Neutrophil (primary cell): ENCODE data around the gene CLSTN2.

ENCODE experiments used
- H3K27ac ChIP-seq: fragments of 200-600 bp; sonication (generic); 2 replicates; pipeline ENCODE4 v1.5.1; 2016; ENCODE audit warnings: mild to moderate bottlenecking, moderate library complexity
- H3K27me3 ChIP-seq: fragments of 200-600 bp; sonication (generic); 2 replicates; pipeline ENCODE4 v1.6.0; 2016; ENCODE audit warnings: mild to moderate bottlenecking
- H3K36me3 ChIP-seq: fragments of 200-600 bp; sonication (generic); 2 replicates; pipeline ENCODE4 v1.5.1; 2017
- H3K4me1 ChIP-seq, 2 experiments: fragments of 200-600 bp in 1 of 2; sonication (generic) in 1 of 2; 1 replicate in 1 of 2; 2 replicates in 1 of 2; pipeline versions ENCODE4 v1.5.1 to v1.6.1; 2013 to 2016; ENCODE audit warnings: low read depth in 1 of 2, low read length in 1 of 2, mild to moderate bottlenecking in 1 of 2, moderate library complexity in 1 of 2; ENCODE audit not compliant: control insufficient read depth in 1 of 2, insufficient read depth in 1 of 2
- H3K4me3 ChIP-seq, 2 experiments: fragments of 200-600 bp in 1 of 2; sonication (generic) in 1 of 2; 1 replicate in 1 of 2; 2 replicates in 1 of 2; pipeline ENCODE4 v1.5.1; 2013 to 2016; ENCODE audit warnings: low read depth in 1 of 2, low read length in 1 of 2, mild to moderate bottlenecking in 1 of 2, moderate library complexity in 1 of 2
- H3K9me3 ChIP-seq: fragments of 200-600 bp; sonication (generic); 2 replicates; pipeline ENCODE4 v1.5.1; 2016
- TF ChIP-seq, protein P1 (sequence below): fragments of 200-600 bp; sonication (generic); IDR thresholded peaks from 2 replicates; pipeline ENCODE4 v1.5.1; 2016; ENCODE audit warnings: antibody characterized with exemption

The CLSTN2 gene

GRCh38 chr3:140499114-140499757, 564.3 kb downstream of the CLSTN2 start:
- Histone ChIP-seq H3K27ac (no peak overlapping the region), H3K4me1 (no peaks in the 10 kb centered on the region)
- TF ChIP-seq, protein P1, sequence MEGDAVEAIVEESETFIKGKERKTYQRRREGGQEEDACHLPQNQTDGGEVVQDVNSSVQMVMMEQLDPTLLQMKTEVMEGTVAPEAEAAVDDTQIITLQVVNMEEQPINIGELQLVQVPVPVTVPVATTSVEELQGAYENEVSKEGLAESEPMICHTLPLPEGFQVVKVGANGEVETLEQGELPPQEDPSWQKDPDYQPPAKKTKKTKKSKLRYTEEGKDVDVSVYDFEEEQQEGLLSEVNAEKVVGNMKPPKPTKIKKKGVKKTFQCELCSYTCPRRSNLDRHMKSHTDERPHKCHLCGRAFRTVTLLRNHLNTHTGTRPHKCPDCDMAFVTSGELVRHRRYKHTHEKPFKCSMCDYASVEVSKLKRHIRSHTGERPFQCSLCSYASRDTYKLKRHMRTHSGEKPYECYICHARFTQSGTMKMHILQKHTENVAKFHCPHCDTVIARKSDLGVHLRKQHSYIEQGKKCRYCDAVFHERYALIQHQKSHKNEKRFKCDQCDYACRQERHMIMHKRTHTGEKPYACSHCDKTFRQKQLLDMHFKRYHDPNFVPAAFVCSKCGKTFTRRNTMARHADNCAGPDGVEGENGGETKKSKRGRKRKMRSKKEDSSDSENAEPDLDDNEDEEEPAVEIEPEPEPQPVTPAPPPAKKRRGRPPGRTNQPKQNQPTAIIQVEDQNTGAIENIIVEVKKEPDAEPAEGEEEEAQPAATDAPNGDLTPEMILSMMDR, result no peak

GRCh38 chr3:140500473-140500872, 565.5 kb downstream of the CLSTN2 start:
- TF ChIP-seq, protein P1, result no peak
- H3K4me1 ChIP-seq, result no peaks in the 10 kb centered on the region
- no peaks in the 10 kb centered on the region for H3K36me3 ChIP-seq
- no peak overlapping the region for H3K4me3 ChIP-seq
- no peaks in the 10 kb centered on the region for H3K9me3 ChIP-seq
- H3K27me3 ChIP-seq, result no peaks in the 10 kb centered on the region
- H3K27ac ChIP-seq, result no peak overlapping the region

More at GRCh38 chr3:140499114-140499757, 564.3 kb downstream of the CLSTN2 start:
- Histone ChIP-seq H3K9me3 (no peaks in the 10 kb centered on the region), H3K36me3 (no peaks in the 10 kb centered on the region), H3K4me3 (no peak overlapping the region), H3K27me3 (no peaks in the 10 kb centered on the region)

- no peak overlapping the region for H3K4me3 ChIP-seq
- TF ChIP-seq, protein P1, result no peak
- no peaks in the 10 kb centered on the region for H3K9me3 ChIP-seq
- H3K27ac ChIP-seq, result no peak overlapping the region
- H3K36me3 ChIP-seq, result no peaks in the 10 kb centered on the region
- H3K27me3 ChIP-seq, result no peaks in the 10 kb centered on the region
- no peaks in the 10 kb centered on the region for H3K4me1 ChIP-seq
Measured at GRCh38 chr3:140501061-140501769, 566.2 kb downstream of the CLSTN2 start.

DNA sequence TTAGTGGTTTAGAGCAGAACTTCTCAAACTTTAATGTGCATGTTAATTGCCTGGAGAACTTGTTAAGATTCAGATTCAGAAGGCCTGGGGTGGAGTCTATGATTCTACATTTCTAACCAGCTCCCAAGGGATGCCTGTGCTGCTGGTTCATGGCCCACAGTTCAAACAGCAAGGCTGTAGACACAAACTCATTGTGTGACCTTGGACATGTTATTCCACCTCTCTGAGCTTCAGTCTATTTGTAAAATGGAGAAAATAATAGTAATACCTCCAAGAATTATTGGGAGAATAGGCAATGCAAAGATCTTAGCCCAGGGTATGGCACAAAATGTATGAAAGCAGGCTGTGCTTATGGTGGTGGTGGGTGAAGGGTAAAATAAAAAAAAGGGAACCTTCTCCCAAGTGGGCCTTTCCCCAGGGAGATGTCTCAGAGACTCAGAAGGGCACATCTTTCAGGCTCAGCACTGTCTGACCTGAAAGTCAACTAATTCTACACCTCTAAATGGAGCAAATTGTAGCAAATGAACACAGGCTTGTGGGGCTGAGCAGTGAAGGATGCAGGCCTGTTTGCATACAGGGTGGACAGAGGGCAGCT, 566.9 kb downstream of the CLSTN2 start:
- H3K4me1 ChIP-seq, result no peaks in the 10 kb centered on the region
- TF ChIP-seq, protein P1, result no peak
- H3K27me3 ChIP-seq, result no peaks in the 10 kb centered on the region
- no peaks in the 10 kb centered on the region for H3K9me3 ChIP-seq
- no peak overlapping the region for H3K27ac ChIP-seq
- no peak overlapping the region for H3K4me3 ChIP-seq
- H3K36me3 ChIP-seq, result no peaks in the 10 kb centered on the region

- TF ChIP-seq, protein P1, result no peak
- no peak overlapping the region for H3K4me3 ChIP-seq
- peaks cover 11% of the 10 kb centered on the region for H3K27me3 ChIP-seq
- no peaks in the 10 kb centered on the region for H3K4me1 ChIP-seq
- no peaks in the 10 kb centered on the region for H3K9me3 ChIP-seq
- H3K36me3 ChIP-seq, result no peaks in the 10 kb centered on the region
- no peak overlapping the region for H3K27ac ChIP-seq
Measured at GRCh38 chr3:140505213-140505612, 570.2 kb downstream of the CLSTN2 start.
